Stomach (tissue), 9 donors: ENCODE data around the gene SFI1. TPM values are rescaled to one million over a fixed set of nuclear protein-coding genes. Genes with fewer than 3 reads are reported as not detected.
"Not testable (repeated sequence)": the region's sequence is repeated elsewhere in the genome, so short reads cannot be mapped to it uniquely, and the experiment has no call there.

Experiments used
- DNase-seq, 2 donors: peaks; one replicate each; pipeline versions ENCODE4 v3.0.0 to v3.0.0-alpha.2; 2013 to 2019
- H3K27ac ChIP-seq, 5 donors: fragments of 200-600 bp in 4 of 5; sonication (generic) in 4 of 5; one replicate each; pipeline ENCODE4 v1.5.1; 2013 to 2019; ENCODE audit warnings: mild to moderate bottlenecking in 1 of 5, moderate library complexity in 1 of 5
- H3K27me3 ChIP-seq, 3 donors: fragments of 200-600 bp; sonication (generic); one replicate each; pipeline ENCODE4 v1.5.1; 2017 to 2019; ENCODE audit warnings: mixed run types in 1 of 3
- H3K36me3 ChIP-seq, 4 donors: fragments of 200-600 bp; sonication (generic); 1 replicate in 3 of 4; 2 replicates in 1 of 4; pipeline ENCODE4 v1.5.1; 2016 to 2019
- H3K4me1 ChIP-seq, 4 donors: fragments of 200-600 bp; sonication (generic); one replicate each; pipeline ENCODE4 v1.5.1; 2016 to 2019
- H3K4me3 ChIP-seq, 4 donors: fragments of 200-600 bp; sonication (generic) in 3 of 4; one replicate each; pipeline ENCODE4 v1.5.1; 2016 to 2019; ENCODE audit warnings: mild to moderate bottlenecking in 1 of 4
- H3K9me3 ChIP-seq, 4 donors: fragments of 200-600 bp; sonication (generic); one replicate each; pipeline ENCODE4 v1.5.1; 2016 to 2019
- CTCF ChIP-seq, 7 experiments: fragments of 450-650 bp in 4 of 7; fragments of 200-600 bp in 3 of 7; sonication (generic) in 3 of 7; IDR thresholded peaks; one replicate each; pipeline ENCODE4 v1.5.1; 2016 to 2019; ENCODE audit warnings: antibody characterized with exemption in 7 of 7, control low read depth in 2 of 7, mild to moderate bottlenecking in 1 of 7
- EP300 ChIP-seq: sonication (generic); formaldehyde crosslinking; IDR thresholded peaks from one replicate; pipeline ENCODE4 v1.6.1; 2017; ENCODE audit warnings: antibody characterized with exemption
- POLR2A ChIP-seq, 4 donors: fragments of 450-650 bp; IDR thresholded peaks; one replicate each; pipeline ENCODE4 v1.6.1; 2016; ENCODE audit warnings: antibody characterized with exemption in 4 of 4, control low read depth in 2 of 4, mild to moderate bottlenecking in 1 of 4, moderate library complexity in 1 of 4
- POLR2AphosphoS5 ChIP-seq, 3 donors: sonication (generic); formaldehyde crosslinking; IDR thresholded peaks; one replicate each; pipeline ENCODE4 v1.6.1; 2016; ENCODE audit warnings: antibody characterized with exemption in 3 of 3
- WGBS, 5 donors: extraction: QIAGEN DNeasy Blood & Tissue Kit in 3 of 5; methylation state at CpG; one replicate each; pipeline versions ENCODE4 v1.1.5 to v1.1.7; 2013 to 2018; 5-methylcytosine and 5-hydroxymethylcytosine counted together
- intact Hi-C: fragments of 100-400 bp; cut with DNase I; formaldehyde crosslinking; loops from one replicate; pipeline ENCODE4 v1.15.1; 2023; ENCODE audit warnings: low total_unique reads
- polyA plus RNA-seq, 3 donors: library from polyadenylated mRNA; stranded (reverse); fragments of 200-250 nt; gene quantifications; one replicate each; pipeline ENCODE4 v1.2.3, GENCODE V29; 2013
- total RNA-seq, 5 donors: library from RNA; depleted of rRNA; stranded (reverse); fragments of >200 nt; gene quantifications; one replicate each; pipeline versions ENCODE4 v1.1.0 to v1.2.3, GENCODE V29; 2014 to 2016
- donor health status: healthy with polysubstance abuse.
- donor health status: Bipolar disorder and iron deficiency.
- donor health status: healthy.

SFI1 gene
- total and polyA plus RNA-seq, 8 donors = 11.3 to 194 (median 30.1) TPM

GRCh38 chr22:31537019-31537535, 40.7 kb downstream of the SFI1 start:
- intact Hi-C loops = no loop called here
- Histone ChIP-seq H3K36me3 (peaks cover 0 to 12% (median 8%) of the 10 kb centered on the region in 4 donors), H3K4me1 (peaks cover 0 to 5% (median 3%) of the 10 kb centered on the region in 4 donors), H3K9me3 (no peaks in the 10 kb centered on the region), H3K27me3 (no peaks in the 10 kb centered on the region), H3K4me3 (no peak overlapping the region), H3K27ac (no peak overlapping the region)
- no peak for TF ChIP-seq POLR2A (IDR thresholded peaks at IDR 0.05)
- TF ChIP-seq CTCF (IDR thresholded peaks at IDR 0.05) = no peak
- TF ChIP-seq POLR2AphosphoS5 (IDR thresholded peaks at IDR 0.05) = no peak
- no peak for TF ChIP-seq EP300
- 65 to 77% (median 70%) methylated on average over 8 of the region's 8 CpGs for WGBS, 5 donors
- peak in 1 of 2 donors; percentile 53 for DNase-seq

GRCh38 chr22:31538815-31539214, 42.5 kb downstream of the SFI1 start:
- WGBS, 5 donors = 87 to 91% (median 90%) methylated on average over 5 of the region's 5 CpGs
- intact Hi-C loops = no loop called here
- no peak for DNase-seq

GRCh38 chr22:31540166-31540565, 43.8 kb downstream of the SFI1 start:
- DNase-seq, H3K9me3 ChIP-seq, H3K27me3 ChIP-seq, H3K27ac ChIP-seq, H3K4me3 ChIP-seq, H3K4me1 ChIP-seq, intact Hi-C loops: not testable (repeated sequence)
- H3K36me3 ChIP-seq = peaks cover 0 to 12% (median 8%) of the 10 kb centered on the region in 4 donors
- WGBS, 5 donors = 89 to 97% (median 96%) methylated on average over 4 of the region's 4 CpGs

More at GRCh38 chr22:31538815-31539214, 42.5 kb downstream of the SFI1 start:
- no peak overlapping the region for H3K27ac ChIP-seq
- no peak overlapping the region for H3K4me3 ChIP-seq
- no peaks in the 10 kb centered on the region for H3K27me3 ChIP-seq
- no peaks in the 10 kb centered on the region for H3K4me1 ChIP-seq
- peaks cover 0 to 12% (median 8%) of the 10 kb centered on the region in 4 donors for H3K36me3 ChIP-seq
- no peak for TF ChIP-seq EP300
- TF ChIP-seq POLR2A (IDR thresholded peaks at IDR 0.05) = no peak
- no peak for TF ChIP-seq CTCF (IDR thresholded peaks at IDR 0.05)
- no peak for TF ChIP-seq POLR2AphosphoS5 (IDR thresholded peaks at IDR 0.05)
- H3K9me3 ChIP-seq = no peaks in the 10 kb centered on the region

GRCh38 chr22:31540966-31541365, 44.6 kb downstream of the SFI1 start:
- DNase-seq = no peak
- peaks cover 0 to 12% (median 9%) of the 10 kb centered on the region in 4 donors for H3K36me3 ChIP-seq
- no peak overlapping the region for H3K4me3 ChIP-seq
- no peaks in the 10 kb centered on the region for H3K27me3 ChIP-seq
- TF ChIP-seq POLR2A (IDR thresholded peaks at IDR 0.05) = no peak
- no peak overlapping the region for H3K27ac ChIP-seq
- intact Hi-C loops = no loop called here
- WGBS, 5 donors = 95 to 99% (median 97%) methylated on average over 5 of the region's 5 CpGs
- H3K4me1 ChIP-seq = no peaks in the 10 kb centered on the region
- no peaks in the 10 kb centered on the region for H3K9me3 ChIP-seq

- H3K36me3 ChIP-seq = peaks cover 0 to 41% (median 28%) of the 10 kb centered on the region in 4 donors
- no peak overlapping the region for H3K27ac ChIP-seq
- intact Hi-C loops = no loop called here
- no peak for TF ChIP-seq EP300
- TF ChIP-seq CTCF (IDR thresholded peaks at IDR 0.05) = no peak
- TF ChIP-seq POLR2A (IDR thresholded peaks at IDR 0.05) = no peak
- no peak for TF ChIP-seq POLR2AphosphoS5 (IDR thresholded peaks at IDR 0.05)
- WGBS, 5 donors = 86 to 96% (median 92%) methylated on average over 15 of the region's 15 CpGs
- no peaks in the 10 kb centered on the region for H3K27me3 ChIP-seq
- DNase-seq = no peak
- H3K9me3 ChIP-seq = no peaks in the 10 kb centered on the region
- H3K4me3 ChIP-seq = no peak overlapping the region
- no peaks in the 10 kb centered on the region for H3K4me1 ChIP-seq
These were observed 48.4 kb downstream of the SFI1 start for GRCh38 chr22:31544481-31545480.
